Measurements from ENCODE around the gene FETUB. TPM values are rescaled to one million over a fixed set of nuclear protein-coding genes. Genes with fewer than 3 reads are reported as not detected.
"Not testable (repeated sequence)": the region's sequence is repeated elsewhere in the genome, so short reads cannot be mapped to it uniquely, and the experiment has no call there.

FETUB gene
- total and polyA plus RNA-seq, 9 donors, result not detected

GRCh38 chr3:186700267-186700666 is 60.1 kb downstream of the FETUB start:
- WGBS, 3 donors, result 81 to 90% (median 85%) methylated on average over 3 of the region's 3 CpGs
- no peak for DNase-seq
- TF ChIP-seq CTCF (IDR thresholded peaks at IDR 0.05) (no peak), EP300 (IDR thresholded peaks at IDR 0.05) (no peak), POLR2A (IDR thresholded peaks at IDR 0.05) (no peak)

GRCh38 chr3:186702451-186702850 is 62.3 kb downstream of the FETUB start:
- H3K4me1 ChIP-seq (ENCODE audit: insufficient read depth); H3K4me3 ChIP-seq; H3K27ac ChIP-seq; H3K36me3 ChIP-seq; intact Hi-C loops (cut with DNase I); H3K9me3 ChIP-seq; H3K27me3 ChIP-seq; DNase-seq: not testable (repeated sequence)

More at GRCh38 chr3:186700267-186700666, 60.1 kb downstream of the FETUB start:
- Histone ChIP-seq H3K9me3 (no peaks in the 10 kb centered on the region), H3K4me3 (no peak overlapping the region), H3K27ac (no peak overlapping the region), H3K36me3 (no peaks in the 10 kb centered on the region), H3K27me3 (no peaks in the 10 kb centered on the region), H3K4me1 (ENCODE audit: insufficient read depth) (no peaks in the 10 kb centered on the region)
- intact Hi-C loops (cut with DNase I), result no loop called here

Small RNAs within 50 kb of the gene (small RNA-seq; reads per million reads assigned to genes)
- not detected for gene RF00017

Other genes with a start within 250 kb of the FETUB start
- gene CRYGS, start 96.0 kb upstream of the FETUB start, total RNA-seq, result 1 to 10 TPM; 1.2 to 3.3 (median 2.2) TPM
- gene CRYGS, start 96.0 kb upstream of the FETUB start, polyA plus RNA-seq, result 1 to 10 TPM; 1.6 to 2.4 TPM
- gene TBCCD1, start 73.1 kb upstream of the FETUB start, total RNA-seq, result 10 to 100 TPM in 5 of 7 donors, 1 to 10 TPM in 2; 8.8 to 12.4 (median 10.6) TPM
- 10 to 100 TPM in 1 of 2 donors, 1 to 10 TPM in 1; 6.9 to 11.1 TPM for gene TBCCD1, start 73.1 kb upstream of the FETUB start, polyA plus RNA-seq
- gene DNAJB11, start 69.7 kb upstream of the FETUB start, total RNA-seq, result 10 to 100 TPM; 17.7 to 33.4 (median 22.3) TPM
- gene DNAJB11, start 69.7 kb upstream of the FETUB start, polyA plus RNA-seq, result 10 to 100 TPM; 23.8 to 38.2 TPM
- gene AHSG, start 27.3 kb upstream of the FETUB start, total RNA-seq, result 1 to 10 TPM in 1 of 7 donors, under 1 TPM in 1, not detected in 5; 0.25 to 1.7 TPM
- gene AHSG, start 27.3 kb upstream of the FETUB start, polyA plus RNA-seq, result not detected
- under 1 TPM in 1 of 7 donors, not detected in 6; 0.13 TPM for gene HRG, start 25.6 kb downstream of the FETUB start, total RNA-seq
- gene HRG, start 25.6 kb downstream of the FETUB start, polyA plus RNA-seq, result not detected
- under 1 TPM in 3 of 7 donors, not detected in 4; 0.23 to 0.52 (median 0.48) TPM for gene KNG1, start 77.0 kb downstream of the FETUB start, total RNA-seq
- not detected for gene KNG1, start 77.0 kb downstream of the FETUB start, polyA plus RNA-seq
- 100 to 1,000 TPM; 347 to 961 (median 629) TPM for gene EIF4A2, start 143.2 kb downstream of the FETUB start, total RNA-seq
- gene EIF4A2, start 143.2 kb downstream of the FETUB start, polyA plus RNA-seq, result 100 to 1,000 TPM; 774 to 842 TPM
- 10 to 100 TPM; 11.9 to 17.8 (median 13.8) TPM for gene RFC4, start 166.1 kb downstream of the FETUB start, total RNA-seq
- gene RFC4, start 166.1 kb downstream of the FETUB start, polyA plus RNA-seq, result 10 to 100 TPM; 12.3 to 18.6 TPM
- gene ADIPOQ, start 202.3 kb downstream of the FETUB start, total RNA-seq, result 1 to 10 TPM in 1 of 7 donors, not detected in 6; 1.1 TPM
- gene ADIPOQ, start 202.3 kb downstream of the FETUB start, polyA plus RNA-seq, result 1 to 10 TPM in 1 of 2 donors, not detected in 1; 6.0 TPM

Data from ovary (tissue), 9 donors.